ENCODE measurements around the gene EFHB.

DNA sequence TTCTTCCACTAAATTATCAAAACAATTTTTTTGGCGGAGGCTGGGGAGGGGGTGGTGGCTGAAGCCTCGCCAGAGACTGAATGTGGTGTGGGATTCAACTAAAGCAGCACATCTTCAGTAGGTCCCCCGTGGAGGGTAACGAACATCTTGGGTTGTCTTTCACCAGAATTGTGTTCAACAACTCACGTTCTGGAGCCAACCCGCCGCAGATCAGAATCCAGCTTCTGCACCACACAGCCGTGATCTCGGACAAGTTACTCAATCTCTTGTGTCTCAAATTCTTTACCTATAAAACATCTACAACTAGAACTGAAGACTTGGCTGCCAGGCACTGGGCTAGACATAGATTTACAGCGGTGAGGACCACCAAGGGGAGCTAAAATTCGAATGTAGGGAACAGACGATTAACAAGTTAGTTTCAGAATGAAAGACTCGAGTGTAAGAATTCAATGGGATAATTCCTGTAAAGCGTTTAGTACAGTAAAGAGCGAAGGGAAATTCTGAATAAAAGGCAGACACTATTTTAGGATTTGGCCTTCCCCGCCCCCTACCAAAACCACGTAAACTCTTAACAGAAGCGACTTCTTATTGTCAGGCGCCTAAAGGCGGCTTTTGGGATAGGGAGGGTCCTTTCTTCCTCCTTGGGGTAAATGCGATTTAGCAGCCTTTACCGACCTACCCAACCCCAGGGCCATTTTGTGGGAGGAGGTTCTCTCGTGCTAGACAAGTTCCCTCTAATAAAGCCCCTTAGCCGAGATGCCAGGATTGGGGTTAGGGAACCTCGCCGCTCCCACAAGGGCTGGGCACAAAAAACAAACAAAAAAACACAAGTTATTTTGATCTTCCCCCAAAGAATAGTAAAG lies 12.2 kb upstream of the EFHB start:
- TF ChIP-seq, protein P1, sequence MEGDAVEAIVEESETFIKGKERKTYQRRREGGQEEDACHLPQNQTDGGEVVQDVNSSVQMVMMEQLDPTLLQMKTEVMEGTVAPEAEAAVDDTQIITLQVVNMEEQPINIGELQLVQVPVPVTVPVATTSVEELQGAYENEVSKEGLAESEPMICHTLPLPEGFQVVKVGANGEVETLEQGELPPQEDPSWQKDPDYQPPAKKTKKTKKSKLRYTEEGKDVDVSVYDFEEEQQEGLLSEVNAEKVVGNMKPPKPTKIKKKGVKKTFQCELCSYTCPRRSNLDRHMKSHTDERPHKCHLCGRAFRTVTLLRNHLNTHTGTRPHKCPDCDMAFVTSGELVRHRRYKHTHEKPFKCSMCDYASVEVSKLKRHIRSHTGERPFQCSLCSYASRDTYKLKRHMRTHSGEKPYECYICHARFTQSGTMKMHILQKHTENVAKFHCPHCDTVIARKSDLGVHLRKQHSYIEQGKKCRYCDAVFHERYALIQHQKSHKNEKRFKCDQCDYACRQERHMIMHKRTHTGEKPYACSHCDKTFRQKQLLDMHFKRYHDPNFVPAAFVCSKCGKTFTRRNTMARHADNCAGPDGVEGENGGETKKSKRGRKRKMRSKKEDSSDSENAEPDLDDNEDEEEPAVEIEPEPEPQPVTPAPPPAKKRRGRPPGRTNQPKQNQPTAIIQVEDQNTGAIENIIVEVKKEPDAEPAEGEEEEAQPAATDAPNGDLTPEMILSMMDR (IDR thresholded peaks at IDR 0.05): no peak
- no peak for TF ChIP-seq POLR2A (IDR thresholded peaks at IDR 0.05)

All from heart left ventricle (tissue), 13 donors.